ENCODE data around the gene CATSPERE. TPM values are rescaled to one million over a fixed set of nuclear protein-coding genes. Genes with fewer than 3 reads are reported as not detected.
A peak's percentile ranks its signal among the peaks of the same experiment; 100 is the strongest.

The CATSPERE gene
- total and polyA plus RNA-seq, 7 experiments from 2014 or later = 0.24 to 2.2 (median 1.0) TPM

DNA sequence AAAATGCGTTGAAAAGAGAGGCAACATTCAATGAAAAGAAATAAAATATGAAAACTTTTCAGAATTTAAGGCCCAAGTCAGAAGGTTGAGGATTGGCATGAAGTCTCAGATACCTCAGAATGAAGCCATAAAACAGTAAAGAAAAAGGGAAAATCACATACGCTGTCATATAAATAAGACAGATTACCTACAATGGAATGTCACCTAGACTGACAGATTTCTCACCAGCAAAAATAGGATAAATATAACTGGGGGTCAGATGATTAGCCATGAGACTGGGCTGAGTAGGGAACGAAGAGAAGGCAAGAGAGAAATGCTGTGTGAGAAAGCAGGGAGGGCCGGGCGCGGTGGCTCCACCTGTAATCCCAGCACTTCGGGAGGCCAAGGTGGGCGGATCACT, 140.3 kb downstream of the CATSPERE start:
- H3K9me3 Mint-ChIP-seq = no peaks in the 10 kb centered on the region
- ChIA-PET CTCF (interaction anchor here (1.6 kb wide), 1 partner anchor 196 kb away, joined by 6 read pairs; no protein-coding TSS in a partner anchor), POLR2A (no interaction called here)
- ATAC-seq (no peak), DNase-seq (no peak)
- Histone ChIP-seq H3K4me1 (ENCODE audit: control insufficient read depth in 2 of 2, insufficient read depth in 2 of 2, low read length in 2 of 2) (no peaks in the 10 kb centered on the region), H3K4me3 (ENCODE audit: low read length) (no peak overlapping the region), H3K9me3 (ENCODE audit: control insufficient read depth in 2 of 3, low read length in 3 of 3) (no peaks in the 10 kb centered on the region), H3K36me3 (ENCODE audit: control insufficient read depth in 2 of 3, insufficient read depth in 3 of 3, low read length in 3 of 3) (no peaks in the 10 kb centered on the region), H3K27me3 (ENCODE audit: control insufficient read depth in 2 of 2, insufficient read depth in 2 of 2, low read length in 2 of 2) (no peaks in the 10 kb centered on the region), H3K27ac (ENCODE audit: low read depth, low read length) (no peak overlapping the region)
- peak overlapping the region in 1 of 9 donors; percentile 19 for H3K27ac Mint-ChIP-seq
- peaks cover 0 to 7% (median 0%) of the 10 kb centered on the region in 5 donors for H3K27me3 Mint-ChIP-seq
- no peaks in the 10 kb centered on the region for H3K36me3 Mint-ChIP-seq
- H3K4me1 Mint-ChIP-seq = peaks cover 0 to 11% (median 0%) of the 10 kb centered on the region in 7 donors
- no peak overlapping the region for H3K4me3 Mint-ChIP-seq
- intact Hi-C loops (cut with micrococcal nuclease) = loop anchor here (5.0 kb wide), 2 partner anchors 149 to 371 kb away; partner anchors contain the start of gene ADSS2 (in 2 of the 2)

GRCh38 chr1:244603498-244603897, 142.4 kb downstream of the CATSPERE start:
- H3K27me3 Mint-ChIP-seq = peaks cover 0 to 7% (median 0%) of the 10 kb centered on the region in 5 donors
- H3K4me3 Mint-ChIP-seq = no peak overlapping the region
- H3K27ac ChIP-seq (ENCODE audit: low read depth, low read length) = no peak overlapping the region
- no peaks in the 10 kb centered on the region for H3K4me1 ChIP-seq (ENCODE audit: control insufficient read depth in 2 of 2, insufficient read depth in 2 of 2, low read length in 2 of 2)
- intact Hi-C loops (cut with micrococcal nuclease) = loop anchor here (1.0 to 5.0 kb wide), 5 partner anchors 50 to 439 kb away; partner anchors contain the start of genes ADSS2 (in 2 of the 2) and DESI2 (in 1 of the 2)
- ATAC-seq (peak; percentile 54), DNase-seq (peak in 6 of 9 donors; percentile 11 to 50 (median 41))
- H3K9me3 Mint-ChIP-seq = peaks cover 0 to under 1% (median 0%) of the 10 kb centered on the region in 11 donors
- no peaks in the 10 kb centered on the region for H3K9me3 ChIP-seq (ENCODE audit: control insufficient read depth in 2 of 3, low read length in 3 of 3)
- no peaks in the 10 kb centered on the region for H3K36me3 ChIP-seq (ENCODE audit: control insufficient read depth in 2 of 3, insufficient read depth in 3 of 3, low read length in 3 of 3)
- peaks cover 0 to 11% (median 0%) of the 10 kb centered on the region in 7 donors for H3K4me1 Mint-ChIP-seq
- H3K27ac Mint-ChIP-seq = no peak overlapping the region
- ChIA-PET POLR2A (interaction anchor here (0.8 kb wide), 1 partner anchor 194 kb away, joined by 3 read pairs; no protein-coding TSS in a partner anchor), CTCF (interaction anchor here (0.5 to 3.7 kb wide), 10 partner anchors 49 to 1386 kb away, joined by 3 to 78 read pairs (median 4); no protein-coding TSS in a partner anchor)
- H3K27me3 ChIP-seq (ENCODE audit: control insufficient read depth in 2 of 2, insufficient read depth in 2 of 2, low read length in 2 of 2) = no peaks in the 10 kb centered on the region
- no peak overlapping the region for H3K4me3 ChIP-seq (ENCODE audit: low read length)
- peaks cover 0 to 1% (median 0%) of the 10 kb centered on the region in 5 donors for H3K36me3 Mint-ChIP-seq

GRCh38 chr1:244605835-244606370, 144.8 kb downstream of the CATSPERE start:
- DNase-seq (no peak), ATAC-seq (no peak)
- no peak overlapping the region for H3K27ac Mint-ChIP-seq
- no peak overlapping the region for H3K27ac ChIP-seq (ENCODE audit: low read depth, low read length)
- H3K27me3 ChIP-seq (ENCODE audit: control insufficient read depth in 2 of 2, insufficient read depth in 2 of 2, low read length in 2 of 2) = no peaks in the 10 kb centered on the region
- CTCF ChIA-PET = interaction anchor here (1.0 to 3.7 kb wide), 4 partner anchors 190 to 441 kb away, joined by 3 to 78 read pairs (median 34); no protein-coding TSS in a partner anchor
- no peaks in the 10 kb centered on the region for H3K4me1 Mint-ChIP-seq
- peaks cover 0 to 4% (median 0%) of the 10 kb centered on the region in 5 donors for H3K36me3 Mint-ChIP-seq
- intact Hi-C loops (cut with micrococcal nuclease) = no loop called here
- H3K27me3 Mint-ChIP-seq = peaks cover 0 to 7% (median 0%) of the 10 kb centered on the region in 5 donors
- H3K9me3 Mint-ChIP-seq = peaks cover 0 to 2% (median 0%) of the 10 kb centered on the region in 11 donors
- H3K4me3 Mint-ChIP-seq = no peak overlapping the region
- POLR2A ChIA-PET = no interaction called here
- no peaks in the 10 kb centered on the region for H3K4me1 ChIP-seq (ENCODE audit: control insufficient read depth in 2 of 2, insufficient read depth in 2 of 2, low read length in 2 of 2)
- H3K4me3 ChIP-seq (ENCODE audit: low read length) = no peak overlapping the region
- no peaks in the 10 kb centered on the region for H3K36me3 ChIP-seq (ENCODE audit: control insufficient read depth in 2 of 3, insufficient read depth in 3 of 3, low read length in 3 of 3)
- no peaks in the 10 kb centered on the region for H3K9me3 ChIP-seq (ENCODE audit: control insufficient read depth in 2 of 3, low read length in 3 of 3)

DNA sequence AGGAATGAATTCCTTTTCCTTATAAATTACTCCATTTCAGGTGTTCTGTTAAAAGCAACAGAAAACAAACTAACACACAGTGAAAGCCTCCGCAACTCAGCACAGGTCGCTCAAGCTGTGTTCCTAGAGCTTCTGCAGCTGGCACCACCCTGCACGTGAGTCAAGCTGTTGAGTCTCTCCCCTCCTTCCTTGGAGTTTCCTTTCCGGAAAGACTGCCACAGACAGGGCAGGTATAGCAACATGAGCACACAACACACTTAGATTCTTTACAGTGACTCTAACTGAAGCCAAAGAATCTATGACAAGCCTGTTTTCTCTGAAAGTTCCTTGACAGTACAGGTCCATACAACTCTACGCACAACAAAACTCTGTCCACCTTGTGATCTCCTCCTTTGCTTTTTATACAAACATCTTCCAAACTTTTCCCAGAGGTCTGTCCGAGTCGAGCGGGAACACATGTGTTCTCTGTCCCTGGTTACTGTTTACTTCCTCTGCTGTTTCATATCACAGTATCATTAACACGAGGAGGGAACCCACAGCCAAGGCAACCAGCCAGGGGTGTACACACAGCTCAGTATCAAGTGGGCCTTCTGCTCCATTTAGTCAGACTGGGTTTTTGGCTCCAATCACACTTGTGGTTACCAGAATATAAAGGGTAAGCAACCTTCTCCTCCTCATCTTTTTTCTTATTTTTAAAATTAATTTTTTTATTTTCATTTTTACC, 153.2 kb downstream of the CATSPERE start:
- intact Hi-C loops (cut with micrococcal nuclease) = no loop called here
- Histone ChIP-seq H3K4me1 (ENCODE audit: control insufficient read depth in 2 of 2, insufficient read depth in 2 of 2, low read length in 2 of 2) (no peaks in the 10 kb centered on the region), H3K27me3 (ENCODE audit: control insufficient read depth in 2 of 2, insufficient read depth in 2 of 2, low read length in 2 of 2) (no peaks in the 10 kb centered on the region), H3K9me3 (ENCODE audit: control insufficient read depth in 2 of 3, low read length in 3 of 3) (no peaks in the 10 kb centered on the region), H3K27ac (ENCODE audit: low read depth, low read length) (no peak overlapping the region), H3K4me3 (ENCODE audit: low read length) (no peak overlapping the region), H3K36me3 (ENCODE audit: control insufficient read depth in 2 of 3, insufficient read depth in 3 of 3, low read length in 3 of 3) (no peaks in the 10 kb centered on the region)
- ATAC-seq (no peak), DNase-seq (no peak)
- H3K27ac Mint-ChIP-seq = no peak overlapping the region
- peaks cover 0 to 3% (median 0%) of the 10 kb centered on the region in 11 donors for H3K9me3 Mint-ChIP-seq
- H3K27me3 Mint-ChIP-seq = peaks cover 0 to 3% (median 0%) of the 10 kb centered on the region in 5 donors
- POLR2A ChIA-PET = no interaction called here
- no peak overlapping the region for H3K4me3 Mint-ChIP-seq
- no peaks in the 10 kb centered on the region for H3K4me1 Mint-ChIP-seq
- CTCF ChIA-PET = no interaction called here
- H3K36me3 Mint-ChIP-seq = no peaks in the 10 kb centered on the region

DNA sequence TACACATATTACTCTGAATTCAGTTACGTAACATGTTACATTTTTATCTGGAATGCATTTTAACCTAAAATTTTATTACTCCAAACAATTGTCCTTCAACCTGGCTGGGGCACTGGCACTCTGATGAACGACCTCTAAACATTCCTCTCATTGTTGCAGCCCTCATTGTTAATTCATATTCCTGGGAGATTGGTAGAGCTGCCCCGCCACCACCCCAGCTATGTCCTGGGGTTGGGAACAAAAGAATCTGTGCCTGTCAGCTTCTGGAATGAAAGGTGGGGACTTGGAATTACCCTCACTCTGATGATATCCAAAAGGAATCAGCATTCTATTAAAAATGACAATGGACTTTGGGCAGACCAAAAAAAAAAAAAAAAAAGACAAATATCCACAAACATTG, 153.8 kb downstream of the CATSPERE start:
- H3K4me1 Mint-ChIP-seq = no peaks in the 10 kb centered on the region
- no peaks in the 10 kb centered on the region for H3K27me3 ChIP-seq (ENCODE audit: control insufficient read depth in 2 of 2, insufficient read depth in 2 of 2, low read length in 2 of 2)
- intact Hi-C loops (cut with micrococcal nuclease) = no loop called here
- no peak overlapping the region for H3K4me3 ChIP-seq (ENCODE audit: low read length)
- peaks cover 0 to 3% (median 0%) of the 10 kb centered on the region in 11 donors for H3K9me3 Mint-ChIP-seq
- no peak overlapping the region for H3K4me3 Mint-ChIP-seq
- no peaks in the 10 kb centered on the region for H3K36me3 Mint-ChIP-seq
- H3K27ac Mint-ChIP-seq = no peak overlapping the region
- no peak for DNase-seq
- H3K4me1 ChIP-seq (ENCODE audit: control insufficient read depth in 2 of 2, insufficient read depth in 2 of 2, low read length in 2 of 2) = no peaks in the 10 kb centered on the region
- no peak for ATAC-seq
- CTCF ChIA-PET = interaction anchor here (0.6 kb wide), 1 partner anchor 187 kb away, joined by 3 read pairs; no protein-coding TSS in a partner anchor
- H3K36me3 ChIP-seq (ENCODE audit: control insufficient read depth in 2 of 3, insufficient read depth in 3 of 3, low read length in 3 of 3) = no peaks in the 10 kb centered on the region
- H3K27me3 Mint-ChIP-seq = peaks cover 0 to 3% (median 0%) of the 10 kb centered on the region in 5 donors
- POLR2A ChIA-PET = no interaction called here
- no peak overlapping the region for H3K27ac ChIP-seq (ENCODE audit: low read depth, low read length)
- H3K9me3 ChIP-seq (ENCODE audit: control insufficient read depth in 2 of 3, low read length in 3 of 3) = no peaks in the 10 kb centered on the region

DNA sequence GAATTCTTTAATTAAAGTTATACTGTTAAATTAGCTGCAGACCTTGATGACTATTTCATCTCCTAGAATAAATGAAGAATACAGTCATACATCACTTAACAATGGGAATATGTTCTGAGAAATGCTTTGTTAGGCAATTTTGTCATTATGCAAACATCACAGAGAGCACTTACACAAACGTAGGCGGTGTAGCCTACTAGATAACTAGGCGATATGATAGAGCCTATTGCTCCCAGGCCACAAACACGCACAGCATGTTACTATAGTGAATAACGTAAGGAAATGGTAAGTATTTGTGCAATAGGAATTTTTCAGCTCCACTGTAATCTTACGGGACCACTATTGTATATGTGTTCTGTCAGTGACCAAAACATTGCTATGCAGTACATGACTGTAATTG, 154.2 kb downstream of the CATSPERE start:
- Histone ChIP-seq H3K9me3 (ENCODE audit: control insufficient read depth in 2 of 3, low read length in 3 of 3) (no peaks in the 10 kb centered on the region), H3K27ac (ENCODE audit: low read depth, low read length) (no peak overlapping the region), H3K36me3 (ENCODE audit: control insufficient read depth in 2 of 3, insufficient read depth in 3 of 3, low read length in 3 of 3) (no peaks in the 10 kb centered on the region), H3K4me1 (ENCODE audit: control insufficient read depth in 2 of 2, insufficient read depth in 2 of 2, low read length in 2 of 2) (no peaks in the 10 kb centered on the region), H3K27me3 (ENCODE audit: control insufficient read depth in 2 of 2, insufficient read depth in 2 of 2, low read length in 2 of 2) (no peaks in the 10 kb centered on the region), H3K4me3 (ENCODE audit: low read length) (no peak overlapping the region)
- Mint-ChIP-seq H3K27ac (no peak overlapping the region), H3K9me3 (peaks cover 0 to 3% (median 0%) of the 10 kb centered on the region in 11 donors), H3K4me1 (no peaks in the 10 kb centered on the region), H3K27me3 (peaks cover 0 to 3% (median 0%) of the 10 kb centered on the region in 5 donors), H3K4me3 (no peak overlapping the region), H3K36me3 (no peaks in the 10 kb centered on the region)
- ChIA-PET POLR2A (no interaction called here), CTCF (interaction anchor here (0.6 to 1.2 kb wide), 2 partner anchors 186 to 428 kb away, joined by 3 to 4 read pairs; no protein-coding TSS in a partner anchor)
- DNase-seq (no peak), ATAC-seq (no peak)
- intact Hi-C loops (cut with micrococcal nuclease) = no loop called here
